ENCODE data around the gene ELAVL3.

ELAVL3 gene

DNA sequence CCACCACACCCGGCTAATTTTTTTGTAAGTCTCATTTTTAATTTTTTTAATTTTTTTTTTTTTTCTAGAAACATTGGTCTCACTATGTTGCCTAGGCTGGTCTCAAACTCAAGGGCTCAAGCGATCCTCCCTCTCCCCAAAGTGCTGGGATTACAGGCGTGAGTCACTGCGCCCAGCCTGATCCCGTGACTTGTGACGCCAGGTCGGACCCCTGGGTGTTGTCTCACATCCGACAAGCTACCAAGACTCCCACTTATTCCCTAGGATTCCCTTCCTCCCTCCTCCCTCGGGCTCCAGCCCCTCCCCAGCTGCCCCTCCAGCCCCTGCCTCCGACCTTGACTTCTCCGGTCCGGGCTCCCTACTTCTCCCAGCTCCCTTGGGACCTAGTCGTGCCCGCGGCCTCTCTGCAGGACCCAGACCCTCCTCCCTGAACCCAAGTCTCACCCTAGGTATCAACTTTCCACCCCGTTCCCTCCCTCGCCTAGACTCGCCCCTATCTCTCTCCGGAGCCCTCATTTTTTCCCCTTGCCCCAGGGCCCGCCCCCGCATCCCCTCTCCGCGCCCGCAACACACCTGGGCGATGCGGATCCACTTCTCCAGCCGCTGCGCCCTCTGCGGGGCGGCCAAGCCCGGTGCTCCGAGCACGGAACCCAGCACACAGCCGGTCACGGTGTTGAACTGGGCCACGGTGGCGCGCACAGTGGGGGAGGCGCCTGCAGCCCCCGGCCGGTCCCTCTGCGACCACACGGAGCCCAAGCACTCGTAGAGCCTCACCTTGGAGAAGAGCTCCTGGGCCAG, 74.8 kb downstream of the ELAVL3 start:
- peak; percentile 62 for DNase-seq

DNA sequence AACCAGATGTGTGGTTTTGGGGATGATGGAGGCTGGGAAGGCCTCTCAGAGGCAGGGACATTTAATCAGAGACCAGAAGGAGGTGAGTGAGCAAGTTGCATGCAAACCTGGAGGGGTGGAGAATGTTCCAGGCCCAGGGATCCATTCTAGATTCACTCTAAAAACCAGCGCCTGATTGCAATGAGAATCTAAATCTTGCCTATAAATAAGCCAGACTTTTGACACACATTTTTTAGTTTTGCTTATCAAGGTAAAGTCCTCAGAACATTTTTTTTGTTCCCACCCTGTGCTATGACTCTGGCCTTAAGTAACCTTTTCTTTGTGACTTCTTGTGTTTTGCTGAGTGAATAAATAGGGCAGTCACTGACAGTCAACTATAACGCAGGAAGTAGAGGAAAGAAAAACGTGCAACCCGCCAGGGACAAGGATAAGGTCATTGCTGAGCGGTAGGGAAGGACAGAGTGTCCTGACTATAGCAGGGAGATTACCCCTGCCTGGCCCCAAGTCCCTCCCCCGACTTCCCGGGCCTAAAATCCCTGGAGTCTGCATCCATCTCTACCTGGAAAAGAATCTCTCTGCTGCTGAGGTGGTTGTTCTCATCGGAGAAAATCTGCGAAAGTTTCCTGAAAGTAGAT, 76.1 kb downstream of the ELAVL3 start:
- no peak for DNase-seq

DNA sequence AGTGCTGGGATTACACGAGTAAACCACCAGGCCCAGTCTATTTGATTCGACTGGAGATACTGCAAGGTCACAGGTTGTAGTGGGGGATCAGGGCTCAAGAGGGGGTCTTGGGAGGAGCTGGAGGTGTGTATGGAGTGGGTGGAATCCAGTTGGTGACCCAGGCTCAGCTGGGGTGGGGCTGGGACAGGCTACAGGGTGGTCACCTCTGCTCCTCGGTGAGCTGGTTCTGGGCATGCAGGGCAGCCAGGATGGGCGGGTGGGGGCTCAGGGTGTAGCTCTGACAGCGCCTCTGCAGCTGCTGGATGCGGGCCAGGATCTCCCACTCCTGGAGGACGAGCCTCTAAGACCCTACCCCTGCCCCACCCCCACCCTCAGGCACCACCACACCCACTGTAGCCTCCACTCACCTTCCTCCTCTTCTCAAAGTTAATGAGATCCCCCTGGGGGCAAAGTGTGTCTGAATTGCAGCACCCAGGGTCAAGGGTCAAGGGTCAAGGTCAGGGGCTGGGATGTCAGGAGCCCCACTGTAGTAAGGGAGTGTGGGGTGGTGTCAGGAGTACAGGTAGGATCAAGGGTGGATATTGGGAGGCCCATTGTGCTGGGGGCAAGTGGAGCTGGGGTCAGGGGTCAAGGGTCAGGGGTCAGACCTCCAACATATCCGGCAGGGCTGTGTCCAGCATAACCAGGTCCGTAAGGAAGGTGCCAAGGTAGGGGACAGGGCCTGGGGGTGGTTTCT, 78.9 kb downstream of the ELAVL3 start:
- no peak for DNase-seq
